Chondrocyte (in vitro differentiated cells): Measurements from ENCODE around the gene UBA52. TPM values are rescaled to one million over a fixed set of nuclear protein-coding genes. Genes with fewer than 3 reads are reported as not detected.

Source experiments
- DNase-seq: peaks from one replicate; pipeline ENCODE4 v3.0.0; 2021; ENCODE audit warnings: mixed read lengths, low spot score
- H3K27ac Mint-ChIP-seq: one replicate; pipeline ENCODE4 v1.8.0; 2021; ENCODE audit warnings: mild to moderate bottlenecking, moderate library complexity, mixed read lengths; ENCODE audit not compliant: unreplicated experiment
- H3K27me3 Mint-ChIP-seq: 2 replicates; pipeline ENCODE4 v1.8.0; 2021; ENCODE audit warnings: low read depth, mixed read lengths
- H3K36me3 Mint-ChIP-seq: 2 replicates; pipeline ENCODE4 v1.8.0; 2021; ENCODE audit warnings: low read depth, mixed read lengths
- H3K4me1 Mint-ChIP-seq: 2 replicates; pipeline ENCODE4 v1.8.0; 2021; ENCODE audit warnings: low read depth, mild to moderate bottlenecking, mixed read lengths
- H3K4me3 Mint-ChIP-seq: one replicate; pipeline ENCODE4 v1.8.0; 2021; ENCODE audit warnings: mild to moderate bottlenecking, moderate library complexity, mixed read lengths; ENCODE audit not compliant: unreplicated experiment
- H3K9me3 Mint-ChIP-seq: 2 replicates; pipeline ENCODE4 v1.8.0; 2021; ENCODE audit warnings: low read depth, mixed read lengths
- CTCF ChIP-seq: fragments of 200-600 bp; sonication (generic); IDR thresholded peaks from 2 replicates; pipeline ENCODE4 v1.5.0; 2021; ENCODE audit warnings: antibody characterized with exemption, mild to moderate bottlenecking, moderate library complexity
- total RNA-seq: library from RNA; stranded (reverse); gene quantifications from 3 replicates; pipeline ENCODE4 v1.2.1, GENCODE V29; 2021

Gene UBA52
- total RNA-seq, 1 donor from 2014 or later: 749 TPM

- H3K27me3 Mint-ChIP-seq: peaks cover 47% of the 10 kb centered on the region
- H3K4me1 Mint-ChIP-seq: peaks cover 17% of the 10 kb centered on the region
- peaks cover 3% of the 10 kb centered on the region for H3K36me3 Mint-ChIP-seq
- DNase-seq: no peak
- peak within 1 kb of the TSS; percentile 73 for H3K4me3 Mint-ChIP-seq
- no peaks in the 10 kb centered on the region for H3K9me3 Mint-ChIP-seq
- no peak for TF ChIP-seq CTCF
- H3K27ac Mint-ChIP-seq: no peak within 1 kb of the TSS
Measured at GRCh38 chr19:18612772-18613588, 41.3 kb downstream of the UBA52 start, which contains the start of gene TMEM59L. Gene TMEM59L, plus strand, starts transcription at chr19:18612870. Its CDS starts 89 bp downstream, at chr19:18612959.

GRCh38 chr19:18613589-18614234 lies 42.1 kb downstream of the UBA52 start:
- Mint-ChIP-seq H3K4me3 (peak overlapping the region; percentile 57), H3K27ac (no peak overlapping the region), H3K27me3 (peaks cover 40% of the 10 kb centered on the region), H3K9me3 (no peaks in the 10 kb centered on the region), H3K36me3 (peaks cover 2% of the 10 kb centered on the region), H3K4me1 (peaks cover 17% of the 10 kb centered on the region)
- TF ChIP-seq CTCF: no peak
- DNase-seq: no peak

GRCh38 chr19:18616023-18616422 lies 44.4 kb downstream of the UBA52 start:
- DNase-seq: no peak
- peaks cover 24% of the 10 kb centered on the region for H3K27me3 Mint-ChIP-seq
- no peak overlapping the region for H3K27ac Mint-ChIP-seq
- H3K4me1 Mint-ChIP-seq: peaks cover 15% of the 10 kb centered on the region
- TF ChIP-seq CTCF: no peak
- H3K4me3 Mint-ChIP-seq: no peak overlapping the region
- H3K9me3 Mint-ChIP-seq: no peaks in the 10 kb centered on the region
- H3K36me3 Mint-ChIP-seq: peaks cover under 1% of the 10 kb centered on the region

GRCh38 chr19:18617562-18617961 lies 45.9 kb downstream of the UBA52 start:
- no peak for TF ChIP-seq CTCF
- Mint-ChIP-seq H3K27me3 (peaks cover 13% of the 10 kb centered on the region), H3K4me1 (peaks cover 5% of the 10 kb centered on the region), H3K4me3 (no peak overlapping the region), H3K36me3 (no peaks in the 10 kb centered on the region), H3K27ac (no peak overlapping the region), H3K9me3 (no peaks in the 10 kb centered on the region)
- no peak for DNase-seq

GRCh38 chr19:18618236-18618635 lies 46.6 kb downstream of the UBA52 start:
- no peak overlapping the region for H3K27ac Mint-ChIP-seq
- peaks cover 3% of the 10 kb centered on the region for H3K4me1 Mint-ChIP-seq
- H3K36me3 Mint-ChIP-seq: no peaks in the 10 kb centered on the region
- no peak for DNase-seq
- TF ChIP-seq CTCF: no peak
- H3K27me3 Mint-ChIP-seq: peaks cover 12% of the 10 kb centered on the region
- no peaks in the 10 kb centered on the region for H3K9me3 Mint-ChIP-seq
- H3K4me3 Mint-ChIP-seq: no peak overlapping the region
